Nephron progenitor cell (in vitro differentiated cells): ENCODE results near the gene RIMBP2.

Experiments
- DNase-seq: peaks from one replicate; pipeline ENCODE4 v3.0.0; 2021
- H3K27ac Mint-ChIP-seq: 2 replicates; pipeline ENCODE4 v1.8.0; 2021; ENCODE audit warnings: mild to moderate bottlenecking, moderate library complexity, mixed read lengths
- H3K27me3 Mint-ChIP-seq: 2 replicates; pipeline ENCODE4 v1.8.0; 2021; ENCODE audit warnings: mild to moderate bottlenecking, low read depth, mixed read lengths; ENCODE audit not compliant: poor library complexity
- H3K36me3 Mint-ChIP-seq: 2 replicates; pipeline ENCODE4 v1.8.0; 2021; ENCODE audit warnings: low read depth, mixed read lengths
- H3K4me1 Mint-ChIP-seq: 2 replicates; pipeline ENCODE4 v1.8.0; 2021; ENCODE audit warnings: mixed read lengths
- H3K4me3 Mint-ChIP-seq: 2 replicates; pipeline ENCODE4 v1.8.0; 2021; ENCODE audit warnings: mild to moderate bottlenecking, moderate library complexity, mixed read lengths
- H3K9me3 Mint-ChIP-seq: 2 replicates; pipeline ENCODE4 v1.8.0; 2021; ENCODE audit warnings: mild to moderate bottlenecking, moderate library complexity, mixed read lengths
- CTCF ChIP-seq: fragments of 200-600 bp; sonication (generic); IDR thresholded peaks from 2 replicates; pipeline ENCODE4 v1.5.0; 2021; ENCODE audit warnings: antibody characterized with exemption

RIMBP2 gene

DNA sequence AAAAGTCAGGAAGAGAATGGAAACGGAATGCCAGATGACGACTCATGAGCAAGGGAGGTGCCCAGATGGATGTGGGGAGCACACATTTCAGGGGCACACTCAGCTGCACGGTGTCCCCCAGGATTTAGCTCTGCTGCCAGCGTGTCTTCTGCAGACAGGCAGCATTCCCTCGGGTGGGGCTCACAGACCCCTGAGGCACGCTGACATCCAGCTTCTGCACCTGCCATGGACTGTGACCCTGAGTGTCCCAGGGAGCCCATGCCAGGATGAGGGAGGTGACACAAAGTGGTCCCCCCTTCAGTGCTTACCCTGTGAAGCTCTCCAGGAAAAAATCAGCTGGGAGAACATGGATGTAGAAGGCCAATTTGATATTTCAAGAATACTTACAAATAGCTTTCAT, 294.2 kb downstream of the RIMBP2 start:
- no peak for TF ChIP-seq CTCF
- Mint-ChIP-seq H3K27me3 (peaks cover 17% of the 10 kb centered on the region), H3K4me1 (peaks cover 35% of the 10 kb centered on the region), H3K9me3 (no peaks in the 10 kb centered on the region), H3K4me3 (no peak overlapping the region), H3K36me3 (no peaks in the 10 kb centered on the region), H3K27ac (no peak overlapping the region)
- no peak for DNase-seq

- peaks cover 31% of the 10 kb centered on the region for H3K4me1 Mint-ChIP-seq
- no peak overlapping the region for H3K4me3 Mint-ChIP-seq
- no peak overlapping the region for H3K27ac Mint-ChIP-seq
- TF ChIP-seq CTCF, result no peak
- H3K27me3 Mint-ChIP-seq, result peaks cover 21% of the 10 kb centered on the region
- DNase-seq, result no peak
- no peaks in the 10 kb centered on the region for H3K36me3 Mint-ChIP-seq
- H3K9me3 Mint-ChIP-seq, result no peaks in the 10 kb centered on the region
These were observed 296.0 kb downstream of the RIMBP2 start for GRCh38 chr12:130420071-130420470.

DNA sequence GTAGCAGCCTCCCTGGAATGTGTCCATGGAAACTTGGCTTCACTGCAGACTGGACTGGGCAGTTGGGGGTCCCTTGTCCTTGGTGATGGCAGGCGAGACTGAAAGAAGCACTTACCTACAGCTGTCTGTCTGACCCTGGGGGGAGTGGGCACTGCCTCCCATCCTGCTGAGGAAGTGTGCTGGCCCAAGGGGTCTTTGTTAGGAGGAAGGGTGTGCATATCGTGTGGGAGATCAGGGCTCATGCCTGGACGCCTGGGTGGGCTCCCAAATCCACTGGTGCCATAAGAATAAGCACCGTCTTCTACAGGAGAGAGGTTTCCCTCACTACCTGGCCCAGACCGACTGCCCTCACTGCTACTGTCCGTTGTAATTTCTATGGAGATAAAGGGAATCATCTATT, 297.0 kb downstream of the RIMBP2 start:
- H3K36me3 Mint-ChIP-seq, result no peaks in the 10 kb centered on the region
- no peak for DNase-seq
- no peak overlapping the region for H3K4me3 Mint-ChIP-seq
- H3K27me3 Mint-ChIP-seq, result peaks cover 22% of the 10 kb centered on the region
- no peaks in the 10 kb centered on the region for H3K9me3 Mint-ChIP-seq
- peaks cover 26% of the 10 kb centered on the region for H3K4me1 Mint-ChIP-seq
- H3K27ac Mint-ChIP-seq, result no peak overlapping the region
- no peak for TF ChIP-seq CTCF

DNA sequence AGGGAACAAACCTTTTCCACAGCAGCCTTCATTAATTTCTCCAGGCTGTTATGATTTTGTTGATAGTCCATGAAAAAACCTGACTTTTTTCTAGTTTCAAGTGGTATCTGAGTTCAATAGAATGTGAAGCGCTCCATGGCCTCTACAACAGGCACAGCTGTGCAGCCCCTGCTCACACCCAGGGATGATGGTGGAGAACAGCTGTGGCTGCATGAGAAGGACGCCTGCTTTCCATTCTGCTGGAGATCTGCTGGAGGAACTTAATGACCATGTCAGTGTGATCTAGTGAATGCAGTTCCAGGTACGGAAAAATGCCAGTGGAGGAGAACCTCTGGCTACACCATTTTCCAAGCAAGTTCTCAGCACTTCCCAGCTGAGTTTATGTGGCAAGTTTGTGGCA, 297.8 kb downstream of the RIMBP2 start:
- no peaks in the 10 kb centered on the region for H3K9me3 Mint-ChIP-seq
- H3K4me3 Mint-ChIP-seq, result no peak overlapping the region
- H3K27ac Mint-ChIP-seq, result no peak overlapping the region
- DNase-seq, result no peak
- H3K4me1 Mint-ChIP-seq, result peaks cover 19% of the 10 kb centered on the region
- H3K27me3 Mint-ChIP-seq, result peaks cover 27% of the 10 kb centered on the region
- no peaks in the 10 kb centered on the region for H3K36me3 Mint-ChIP-seq
- no peak for TF ChIP-seq CTCF

GRCh38 chr12:130414381-130414780, 301.7 kb downstream of the RIMBP2 start:
- H3K27me3 Mint-ChIP-seq, result peaks cover 32% of the 10 kb centered on the region
- no peak overlapping the region for H3K27ac Mint-ChIP-seq
- H3K9me3 Mint-ChIP-seq, result no peaks in the 10 kb centered on the region
- no peak for DNase-seq
- TF ChIP-seq CTCF, result no peak
- H3K4me3 Mint-ChIP-seq, result no peak overlapping the region
- H3K36me3 Mint-ChIP-seq, result no peaks in the 10 kb centered on the region
- no peaks in the 10 kb centered on the region for H3K4me1 Mint-ChIP-seq

DNA sequence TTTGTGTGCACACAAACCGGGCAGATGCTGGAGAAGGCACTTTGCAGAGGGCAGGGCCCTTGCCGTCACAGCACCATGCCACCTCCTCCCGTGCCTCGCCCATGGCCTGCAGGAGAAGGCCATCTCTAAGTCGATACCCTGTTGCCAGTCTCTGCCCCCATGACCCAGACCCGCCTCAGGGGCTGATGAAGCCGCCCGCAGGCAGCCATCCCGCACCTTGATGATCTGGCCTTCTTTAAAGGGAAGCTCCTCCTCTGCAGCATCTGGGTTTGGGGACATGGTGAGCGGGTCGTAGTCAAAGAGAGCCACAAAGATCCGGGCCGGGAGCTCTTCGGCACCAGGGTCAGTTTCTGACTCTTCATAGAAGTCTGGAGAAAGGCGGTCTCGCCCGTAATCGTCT, 302.2 kb downstream of the RIMBP2 start:
- no peak overlapping the region for H3K27ac Mint-ChIP-seq
- no peaks in the 10 kb centered on the region for H3K36me3 Mint-ChIP-seq

More for the DNA sequence above, 302.2 kb downstream of the RIMBP2 start:
- Mint-ChIP-seq H3K27me3 (peaks cover 32% of the 10 kb centered on the region), H3K9me3 (no peaks in the 10 kb centered on the region), H3K4me3 (no peak overlapping the region), H3K4me1 (no peaks in the 10 kb centered on the region)
- DNase-seq, result no peak
- TF ChIP-seq CTCF, result no peak
